ENCODE results near the gene NDST1.

The NDST1 gene

GRCh38 chr5:150589862-150590601, 82.1 kb downstream of the NDST1 start:
- TF ChIP-seq CTCF (IDR thresholded peaks at IDR 0.05; ENCODE audit: extremely low read depth, missing control alignments), result no peak
- no peak for DNase-seq (ENCODE audit: low spot score)

- no peak for DNase-seq (ENCODE audit: low spot score)
- no peak for TF ChIP-seq CTCF (IDR thresholded peaks at IDR 0.05; ENCODE audit: extremely low read depth, missing control alignments)
Observed at GRCh38 chr5:150590979-150591695, 83.2 kb downstream of the NDST1 start.

- DNase-seq (ENCODE audit: low spot score), result no peak
- TF ChIP-seq CTCF (IDR thresholded peaks at IDR 0.05; ENCODE audit: extremely low read depth, missing control alignments), result no peak
Observed at GRCh38 chr5:150593593-150593992, 85.7 kb downstream of the NDST1 start.

- TF ChIP-seq CTCF (IDR thresholded peaks at IDR 0.05; ENCODE audit: extremely low read depth, missing control alignments), result no peak
- DNase-seq (ENCODE audit: low spot score), result no peak
Observed at GRCh38 chr5:150593996-150594395, 86.1 kb downstream of the NDST1 start.

GRCh38 chr5:150595466-150596031, 87.6 kb downstream of the NDST1 start:
- DNase-seq (ENCODE audit: low spot score), result no peak
- no peak for TF ChIP-seq CTCF (IDR thresholded peaks at IDR 0.05; ENCODE audit: extremely low read depth, missing control alignments)

GRCh38 chr5:150596313-150596712, 88.4 kb downstream of the NDST1 start:
- TF ChIP-seq CTCF (IDR thresholded peaks at IDR 0.05; ENCODE audit: extremely low read depth, missing control alignments), result no peak

GRCh38 chr5:150596826-150597225, 88.9 kb downstream of the NDST1 start:
- TF ChIP-seq CTCF (IDR thresholded peaks at IDR 0.05; ENCODE audit: extremely low read depth, missing control alignments), result no peak
- DNase-seq (ENCODE audit: low spot score), result no peak

More at GRCh38 chr5:150596313-150596712, 88.4 kb downstream of the NDST1 start:
- DNase-seq (ENCODE audit: low spot score), result no peak
